HepG2 (cell line): ENCODE measurements around the gene TNP2. TPM values are rescaled to one million over a fixed set of nuclear protein-coding genes. Genes with fewer than 3 reads are reported as not detected.

ENCODE experiments used
- ATF7 ChIP-seq, 2 experiments: fragments of 450-650 bp in 1 of 2; sonication (generic) in 1 of 2; formaldehyde crosslinking in 1 of 2; IDR thresholded peaks; 2 replicates each; pipeline versions ENCODE4 v1.4.0 to v1.6.1; 2016 to 2020; ENCODE audit warnings: antibody characterized with exemption in 1 of 2, mild to moderate bottlenecking in 1 of 2, missing genetic modification reagents in 1 of 2
- CENPX ChIP-seq: sonication (generic); formaldehyde crosslinking; IDR thresholded peaks from 2 replicates; pipeline ENCODE4 v1.9.0; 2021; ENCODE audit warnings: mild to moderate bottlenecking, missing genetic modification reagents, moderate library complexity
- HDAC2 ChIP-seq: sonication (generic); formaldehyde crosslinking; IDR thresholded peaks from 2 replicates; pipeline ENCODE4 v1.4.0; 2020; ENCODE audit warnings: missing genetic modification reagents
- KLF15 ChIP-seq: sonication (generic); formaldehyde crosslinking; IDR thresholded peaks from 2 replicates; pipeline ENCODE4 v1.8.1; 2023; ENCODE audit warnings: borderline replicate concordance, mild to moderate bottlenecking, inconsistent platforms, missing genetic modification reagents, mixed read lengths
- NCOA5 ChIP-seq: sonication (generic); formaldehyde crosslinking; IDR thresholded peaks from 2 replicates; pipeline ENCODE4 v1.4.0; 2020; ENCODE audit warnings: missing genetic modification reagents
- SMAD9 ChIP-seq: sonication (generic); formaldehyde crosslinking; IDR thresholded peaks from 2 replicates; pipeline ENCODE4 v1.5.1; 2020; ENCODE audit warnings: mild to moderate bottlenecking, missing genetic modification reagents
- SMARCC2 ChIP-seq: fragments of 450-650 bp; IDR thresholded peaks from 2 replicates; pipeline ENCODE4 v1.6.1; 2017; ENCODE audit warnings: antibody characterized with exemption, mild to moderate bottlenecking
- SMC3 ChIP-seq: IDR thresholded peaks from 2 replicates; pipeline ENCODE4 v1.6.1; 2011; ENCODE audit warnings: low read length, improper control_type of control experiment
- SRSF1 ChIP-seq: fragments of 200-400 bp; formaldehyde crosslinking; optimal IDR thresholded peaks from 2 replicates; pipeline ENCODE3; 2017; ENCODE audit warnings: mild to moderate bottlenecking, low read depth, low read length, moderate library complexity
- SYNCRIP ChIP-seq: fragments of 200-400 bp; formaldehyde crosslinking; IDR thresholded peaks from 2 replicates; pipeline ENCODE4 v1.6.1; 2018; ENCODE audit warnings: mild to moderate bottlenecking, low read depth, low read length; ENCODE audit not compliant: insufficient read depth
- polyA plus RNA-seq, 8 experiments: library from polyadenylated mRNA; depleted of rRNA in 3 of 8; stranded (reverse) in 7 of 8; unstranded in 1 of 8; fragments of >200 nt; fragmentation: Illumina TruSeq in 4 of 8; extraction: Trizol in 4 of 8; gene quantifications; 2 replicates each; pipeline versions ENCODE4 v1.2.1 to v1.2.3, GENCODE V29; 2011 to 2016; ENCODE audit warnings: low read depth in 4 of 8, missing spikeins in 1 of 8, mixed read lengths in 1 of 8; ENCODE audit not compliant: insufficient read depth in 1 of 8
- total RNA-seq, 5 experiments: library from RNA; depleted of rRNA; stranded (reverse); fragments of >200 nt; fragmentation: Illumina TruSeq; extraction: Trizol; gene quantifications; 2 replicates each; pipeline ENCODE4 v1.2.3, GENCODE V29; 2016; ENCODE audit warnings: low read depth in 1 of 5
- TF ChIP-seq, protein P1 (sequence below): sonication (generic); formaldehyde crosslinking; IDR thresholded peaks from 2 replicates; pipeline ENCODE4 v1.4.0; 2020; ENCODE audit warnings: missing genetic modification reagents
- TF ChIP-seq, protein P2 (sequence below): sonication (generic); formaldehyde crosslinking; IDR thresholded peaks from 2 replicates; pipeline ENCODE4 v1.4.0; 2020; ENCODE audit warnings: missing genetic modification reagents, borderline replicate concordance
- TF ChIP-seq, protein P3 (sequence below): sonication (generic); formaldehyde crosslinking; IDR thresholded peaks from 2 replicates; pipeline ENCODE4 v1.4.0; 2020; ENCODE audit warnings: missing genetic modification reagents, mild to moderate bottlenecking, borderline replicate concordance
- TF ChIP-seq, protein P4 (sequence below), 2 experiments: IDR thresholded peaks; 2 replicates each; pipeline ENCODE4 v1.6.1; 2011 to 2012; ENCODE audit warnings: low read length in 2 of 2, borderline replicate concordance in 1 of 2, low read depth in 1 of 2, mild to moderate bottlenecking in 1 of 2, moderate library complexity in 1 of 2

Gene TNP2
- total and polyA plus RNA-seq, 2 of the 13 experiments (the other 11 are each of a cell fraction or from before 2014, with no cell fraction given), result not detected

DNA sequence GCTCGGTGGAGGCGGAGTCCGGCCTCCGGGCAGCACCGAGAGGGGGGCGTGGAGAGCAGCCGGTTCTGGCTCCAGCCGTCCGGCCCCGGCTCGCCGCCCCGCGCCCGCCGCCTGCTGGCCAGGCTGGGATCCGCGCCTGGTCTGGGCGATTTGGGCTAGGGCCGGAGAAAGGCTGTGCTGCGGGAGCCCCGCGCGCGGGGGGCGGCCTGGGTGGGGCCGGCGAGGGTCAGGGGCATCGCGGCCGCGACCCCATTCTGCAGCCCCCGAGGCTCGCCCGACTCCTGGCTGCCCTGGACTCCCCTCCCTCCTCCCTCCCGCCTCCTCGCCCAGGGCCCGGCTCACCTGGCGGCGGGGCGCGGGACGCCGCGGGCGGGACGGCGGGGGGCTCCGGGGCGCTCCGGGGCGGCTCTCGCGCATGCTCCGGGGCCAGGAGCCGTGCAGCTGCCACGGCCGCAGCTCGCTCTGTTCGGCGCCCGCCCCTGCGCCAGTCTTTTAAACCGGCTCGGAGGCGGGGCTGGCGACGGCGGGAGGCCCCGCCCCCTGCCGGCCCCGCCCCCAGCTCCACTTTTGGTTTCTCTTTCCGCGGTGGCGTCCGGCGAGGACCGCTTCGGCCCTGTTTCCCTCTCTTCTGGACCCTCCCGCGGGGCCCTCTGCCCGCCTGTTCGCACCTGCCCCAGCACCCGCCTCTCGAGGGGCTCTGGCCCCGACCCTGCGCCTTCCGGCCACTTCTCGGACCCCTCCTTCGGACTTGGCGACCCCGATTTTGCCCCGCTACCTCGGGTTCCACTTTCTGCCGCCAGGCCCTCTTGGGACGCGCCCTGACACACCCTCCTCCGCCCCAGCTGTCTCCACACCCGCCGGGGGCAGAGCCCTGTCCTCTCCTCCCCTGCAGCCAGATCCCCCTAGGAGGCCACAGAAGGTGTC, 13.1 kb downstream of the TNP2 start, which contains the start of gene SOCS1 (continued):
- TF ChIP-seq, protein P1, sequence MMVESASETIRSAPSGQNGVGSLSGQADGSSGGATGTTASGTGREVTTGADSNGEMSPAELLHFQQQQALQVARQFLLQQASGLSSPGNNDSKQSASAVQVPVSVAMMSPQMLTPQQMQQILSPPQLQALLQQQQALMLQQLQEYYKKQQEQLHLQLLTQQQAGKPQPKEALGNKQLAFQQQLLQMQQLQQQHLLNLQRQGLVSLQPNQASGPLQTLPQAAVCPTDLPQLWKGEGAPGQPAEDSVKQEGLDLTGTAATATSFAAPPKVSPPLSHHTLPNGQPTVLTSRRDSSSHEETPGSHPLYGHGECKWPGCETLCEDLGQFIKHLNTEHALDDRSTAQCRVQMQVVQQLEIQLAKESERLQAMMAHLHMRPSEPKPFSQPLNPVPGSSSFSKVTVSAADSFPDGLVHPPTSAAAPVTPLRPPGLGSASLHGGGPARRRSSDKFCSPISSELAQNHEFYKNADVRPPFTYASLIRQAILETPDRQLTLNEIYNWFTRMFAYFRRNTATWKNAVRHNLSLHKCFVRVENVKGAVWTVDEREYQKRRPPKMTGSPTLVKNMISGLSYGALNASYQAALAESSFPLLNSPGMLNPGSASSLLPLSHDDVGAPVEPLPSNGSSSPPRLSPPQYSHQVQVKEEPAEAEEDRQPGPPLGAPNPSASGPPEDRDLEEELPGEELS, result peak; percentile 68
- no peak; the same call in 1 of the 2 replicates for TF ChIP-seq NCOA5 (CRISPR knock-in tag)
- TF ChIP-seq, protein P2, sequence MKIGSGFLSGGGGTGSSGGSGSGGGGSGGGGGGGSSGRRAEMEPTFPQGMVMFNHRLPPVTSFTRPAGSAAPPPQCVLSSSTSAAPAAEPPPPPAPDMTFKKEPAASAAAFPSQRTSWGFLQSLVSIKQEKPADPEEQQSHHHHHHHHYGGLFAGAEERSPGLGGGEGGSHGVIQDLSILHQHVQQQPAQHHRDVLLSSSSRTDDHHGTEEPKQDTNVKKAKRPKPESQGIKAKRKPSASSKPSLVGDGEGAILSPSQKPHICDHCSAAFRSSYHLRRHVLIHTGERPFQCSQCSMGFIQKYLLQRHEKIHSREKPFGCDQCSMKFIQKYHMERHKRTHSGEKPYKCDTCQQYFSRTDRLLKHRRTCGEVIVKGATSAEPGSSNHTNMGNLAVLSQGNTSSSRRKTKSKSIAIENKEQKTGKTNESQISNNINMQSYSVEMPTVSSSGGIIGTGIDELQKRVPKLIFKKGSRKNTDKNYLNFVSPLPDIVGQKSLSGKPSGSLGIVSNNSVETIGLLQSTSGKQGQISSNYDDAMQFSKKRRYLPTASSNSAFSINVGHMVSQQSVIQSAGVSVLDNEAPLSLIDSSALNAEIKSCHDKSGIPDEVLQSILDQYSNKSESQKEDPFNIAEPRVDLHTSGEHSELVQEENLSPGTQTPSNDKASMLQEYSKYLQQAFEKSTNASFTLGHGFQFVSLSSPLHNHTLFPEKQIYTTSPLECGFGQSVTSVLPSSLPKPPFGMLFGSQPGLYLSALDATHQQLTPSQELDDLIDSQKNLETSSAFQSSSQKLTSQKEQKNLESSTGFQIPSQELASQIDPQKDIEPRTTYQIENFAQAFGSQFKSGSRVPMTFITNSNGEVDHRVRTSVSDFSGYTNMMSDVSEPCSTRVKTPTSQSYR (CRISPR knock-in tag), result peak; percentile 7; the same call in 1 of the 2 replicates
- TF ChIP-seq SMARCC2, result no peak
- TF ChIP-seq, protein P3, sequence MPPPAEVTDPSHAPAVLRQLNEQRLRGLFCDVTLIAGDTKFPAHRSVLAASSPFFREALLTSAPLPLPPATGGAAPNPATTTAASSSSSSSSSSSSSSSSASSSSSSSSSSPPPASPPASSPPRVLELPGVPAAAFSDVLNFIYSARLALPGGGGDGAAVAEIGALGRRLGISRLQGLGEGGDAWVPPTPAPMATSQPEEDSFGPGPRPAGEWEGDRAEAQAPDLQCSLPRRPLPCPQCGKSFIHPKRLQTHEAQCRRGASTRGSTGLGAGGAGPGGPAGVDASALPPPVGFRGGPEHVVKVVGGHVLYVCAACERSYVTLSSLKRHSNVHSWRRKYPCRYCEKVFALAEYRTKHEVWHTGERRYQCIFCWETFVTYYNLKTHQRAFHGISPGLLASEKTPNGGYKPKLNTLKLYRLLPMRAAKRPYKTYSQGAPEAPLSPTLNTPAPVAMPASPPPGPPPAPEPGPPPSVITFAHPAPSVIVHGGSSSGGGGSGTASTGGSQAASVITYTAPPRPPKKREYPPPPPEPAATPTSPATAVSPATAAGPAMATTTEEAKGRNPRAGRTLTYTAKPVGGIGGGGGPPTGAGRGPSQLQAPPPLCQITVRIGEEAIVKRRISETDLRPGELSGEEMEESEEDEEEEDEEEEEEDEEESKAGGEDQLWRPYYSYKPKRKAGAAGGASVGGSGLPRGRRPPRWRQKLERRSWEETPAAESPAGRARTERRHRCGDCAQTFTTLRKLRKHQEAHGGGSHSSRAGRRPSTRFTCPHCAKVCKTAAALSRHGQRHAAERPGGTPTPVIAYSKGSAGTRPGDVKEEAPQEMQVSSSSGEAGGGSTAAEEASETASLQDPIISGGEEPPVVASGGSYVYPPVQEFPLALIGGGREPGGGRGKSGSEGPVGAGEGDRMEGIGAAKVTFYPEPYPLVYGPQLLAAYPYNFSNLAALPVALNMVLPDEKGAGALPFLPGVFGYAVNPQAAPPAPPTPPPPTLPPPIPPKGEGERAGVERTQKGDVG (CRISPR knock-in tag), result peak; percentile 21; the same call in 1 of the 2 replicates
- TF ChIP-seq ATF7 (IDR thresholded peaks at IDR 0.05), result no peak
- no peak; the same call in 1 of the 2 replicates for TF ChIP-seq ATF7 (CRISPR knock-in tag; IDR thresholded peaks at IDR 0.05)
- no peak for TF ChIP-seq SYNCRIP
- peak; percentile 35; the same call in 1 of the 2 replicates for TF ChIP-seq HDAC2
- TF ChIP-seq CENPX, result no peak
- TF ChIP-seq SMC3, result peak; percentile 45; the same call in 1 of the 2 replicates
- peak; percentile 47; the same call in 1 of the 2 replicates for TF ChIP-seq KLF15 (CRISPR knock-in tag)
- TF ChIP-seq SMAD9 (CRISPR knock-in tag), result peak; percentile 89; the same call in 1 of the 2 replicates
- TF ChIP-seq SRSF1, result no peak
- TF ChIP-seq, protein P4, sequence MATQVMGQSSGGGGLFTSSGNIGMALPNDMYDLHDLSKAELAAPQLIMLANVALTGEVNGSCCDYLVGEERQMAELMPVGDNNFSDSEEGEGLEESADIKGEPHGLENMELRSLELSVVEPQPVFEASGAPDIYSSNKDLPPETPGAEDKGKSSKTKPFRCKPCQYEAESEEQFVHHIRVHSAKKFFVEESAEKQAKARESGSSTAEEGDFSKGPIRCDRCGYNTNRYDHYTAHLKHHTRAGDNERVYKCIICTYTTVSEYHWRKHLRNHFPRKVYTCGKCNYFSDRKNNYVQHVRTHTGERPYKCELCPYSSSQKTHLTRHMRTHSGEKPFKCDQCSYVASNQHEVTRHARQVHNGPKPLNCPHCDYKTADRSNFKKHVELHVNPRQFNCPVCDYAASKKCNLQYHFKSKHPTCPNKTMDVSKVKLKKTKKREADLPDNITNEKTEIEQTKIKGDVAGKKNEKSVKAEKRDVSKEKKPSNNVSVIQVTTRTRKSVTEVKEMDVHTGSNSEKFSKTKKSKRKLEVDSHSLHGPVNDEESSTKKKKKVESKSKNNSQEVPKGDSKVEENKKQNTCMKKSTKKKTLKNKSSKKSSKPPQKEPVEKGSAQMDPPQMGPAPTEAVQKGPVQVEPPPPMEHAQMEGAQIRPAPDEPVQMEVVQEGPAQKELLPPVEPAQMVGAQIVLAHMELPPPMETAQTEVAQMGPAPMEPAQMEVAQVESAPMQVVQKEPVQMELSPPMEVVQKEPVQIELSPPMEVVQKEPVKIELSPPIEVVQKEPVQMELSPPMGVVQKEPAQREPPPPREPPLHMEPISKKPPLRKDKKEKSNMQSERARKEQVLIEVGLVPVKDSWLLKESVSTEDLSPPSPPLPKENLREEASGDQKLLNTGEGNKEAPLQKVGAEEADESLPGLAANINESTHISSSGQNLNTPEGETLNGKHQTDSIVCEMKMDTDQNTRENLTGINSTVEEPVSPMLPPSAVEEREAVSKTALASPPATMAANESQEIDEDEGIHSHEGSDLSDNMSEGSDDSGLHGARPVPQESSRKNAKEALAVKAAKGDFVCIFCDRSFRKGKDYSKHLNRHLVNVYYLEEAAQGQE (IDR thresholded peaks at IDR 0.05; ENCODE audit: borderline replicate concordance in 1 of 2, low read depth in 1 of 2, low read length in 2 of 2), result peak in 1 of 2 experiments; percentile 71; a peak in 1 of 4 replicates
